Measurements from ENCODE around the gene SPRN.
A peak's percentile ranks its signal among the peaks of the same experiment; 100 is the strongest.
"Not testable (repeated sequence)": the region's sequence is repeated elsewhere in the genome, so short reads cannot be mapped to it uniquely, and the experiment has no call there.

SPRN gene

GRCh38 chr10:133424601-133425000 lies at the start of gene SPRN:
Gene SPRN, minus strand, starts transcription at chr10:133424625. Its CDS starts 944 bp downstream, at chr10:133423681.
- DNase-seq (ENCODE audit: low spot score), result not testable (repeated sequence)

- DNase-seq (ENCODE audit: low spot score), result no peak
Measured at GRCh38 chr10:133474027-133474426, 49.6 kb upstream of the SPRN start.

- no peak for DNase-seq (ENCODE audit: low spot score)
Measured at GRCh38 chr10:133473270-133473669, 48.8 kb upstream of the SPRN start.

- no peak for DNase-seq (ENCODE audit: low spot score)
Measured at GRCh38 chr10:133471300-133472109, 47.1 kb upstream of the SPRN start.

- DNase-seq (ENCODE audit: low spot score), result not testable (repeated sequence)
Measured at GRCh38 chr10:133469205-133469604, 44.8 kb upstream of the SPRN start.

GRCh38 chr10:133467286-133467911 lies 43.0 kb upstream of the SPRN start:
- peak; percentile 6 for DNase-seq (ENCODE audit: low spot score)

GRCh38 chr10:133466683-133467275 lies 42.4 kb upstream of the SPRN start:
- DNase-seq (ENCODE audit: low spot score), result peak; percentile 3

- peak; percentile 4 for DNase-seq (ENCODE audit: low spot score)
Measured at GRCh38 chr10:133465950-133466474, 41.6 kb upstream of the SPRN start.

GRCh38 chr10:133465191-133465949 lies 40.9 kb upstream of the SPRN start:
- peak; percentile 10 for DNase-seq (ENCODE audit: low spot score)

GRCh38 chr10:133464582-133465031 lies 40.2 kb upstream of the SPRN start:
- DNase-seq (ENCODE audit: low spot score), result no peak

- no peak for DNase-seq (ENCODE audit: low spot score)
Measured at GRCh38 chr10:133462512-133463305, 38.3 kb upstream of the SPRN start.

GRCh38 chr10:133461841-133462240 lies 37.4 kb upstream of the SPRN start:
- no peak for DNase-seq (ENCODE audit: low spot score)

- no peak for DNase-seq (ENCODE audit: low spot score)
Measured at GRCh38 chr10:133461027-133461426, 36.6 kb upstream of the SPRN start.

- no peak for DNase-seq (ENCODE audit: low spot score)
Measured at GRCh38 chr10:133460208-133460769, 35.9 kb upstream of the SPRN start.

- DNase-seq (ENCODE audit: low spot score), result no peak
Measured at GRCh38 chr10:133459454-133460207, 35.2 kb upstream of the SPRN start.

GRCh38 chr10:133458710-133459453 lies 34.5 kb upstream of the SPRN start:
- no peak for DNase-seq (ENCODE audit: low spot score)

- DNase-seq (ENCODE audit: low spot score), result no peak
Measured at GRCh38 chr10:133458021-133458709, 33.7 kb upstream of the SPRN start.

GRCh38 chr10:133457100-133457841 lies 32.8 kb upstream of the SPRN start:
- DNase-seq (ENCODE audit: low spot score), result no peak
